HEK293 (cell line): ENCODE results near the gene PDZK1IP1.

ENCODE experiments used
- HOXA7 ChIP-seq: sonication (generic); formaldehyde crosslinking; IDR thresholded peaks from 2 replicates; pipeline ENCODE4 v1.8.1; 2022; ENCODE audit warnings: missing genetic modification reagents, borderline replicate concordance
- KLF10 ChIP-seq: fragments of 450-650 bp; IDR thresholded peaks from 2 replicates; pipeline ENCODE4 v1.5.1; 2018; ENCODE audit warnings: missing biosample characterization, mild to moderate bottlenecking, missing genetic modification characterization
- KLF16 ChIP-seq: fragments of 450-650 bp; formaldehyde crosslinking; IDR thresholded peaks from 2 replicates; pipeline ENCODE4 v1.5.1; 2017; ENCODE audit warnings: missing biosample characterization, missing genetic modification characterization
- ZFP37 ChIP-seq: fragments of 450-650 bp; formaldehyde crosslinking; IDR thresholded peaks from 2 replicates; pipeline ENCODE4 v1.5.1; 2016; ENCODE audit warnings: missing biosample characterization, missing genetic modification characterization
- ZNF221 ChIP-seq: fragments of 450-650 bp; formaldehyde crosslinking; IDR thresholded peaks from 2 replicates; pipeline ENCODE4 v1.5.1; 2017; ENCODE audit warnings: missing biosample characterization, missing genetic modification characterization, borderline replicate concordance
- ZNF24 ChIP-seq: fragments of 450-650 bp; formaldehyde crosslinking; IDR thresholded peaks from 2 replicates; pipeline ENCODE4 v1.5.1; 2016; ENCODE audit warnings: missing biosample characterization, missing genetic modification characterization
- TF ChIP-seq, protein P1 (sequence below): fragments of 450-650 bp; formaldehyde crosslinking; IDR thresholded peaks from 2 replicates; pipeline ENCODE4 v1.5.1; 2016; ENCODE audit warnings: missing biosample characterization, missing genetic modification characterization
- TF ChIP-seq, protein P2 (sequence below): fragments of 450-650 bp; formaldehyde crosslinking; IDR thresholded peaks from 2 replicates; pipeline ENCODE4 v1.5.1; 2016; ENCODE audit warnings: missing biosample characterization, missing genetic modification characterization, low read depth

DNA sequence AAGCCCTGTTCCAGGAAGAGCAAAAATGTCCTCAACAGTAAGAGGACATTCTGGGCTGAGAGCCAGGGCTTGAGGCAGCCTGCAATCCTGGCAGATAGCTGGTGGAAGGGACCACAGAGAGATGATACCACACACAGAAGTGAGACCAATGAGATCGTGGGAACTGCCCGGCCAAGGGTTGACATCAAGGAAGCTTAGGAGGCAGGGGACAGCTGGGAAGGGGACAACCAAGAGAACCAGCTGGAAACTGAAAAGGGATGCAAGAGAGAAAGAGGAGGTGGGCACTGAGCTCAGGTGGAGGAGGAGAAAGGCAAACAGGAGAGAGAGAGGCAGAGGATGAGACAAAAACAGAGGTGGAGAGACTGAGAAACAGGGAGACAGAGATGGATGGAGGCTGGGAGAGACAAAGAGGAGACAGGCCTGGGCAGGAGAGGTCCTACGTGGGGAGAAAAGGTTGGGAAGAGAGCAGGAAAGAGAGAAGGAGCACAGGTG lies 9.2 kb downstream of the PDZK1IP1 start:
- TF ChIP-seq KLF10 (tag by site-specific recombination) (no peak), HOXA7 (no peak), ZNF221 (no peak), ZNF24 (tag by site-specific recombination) (no peak), KLF16 (tag by site-specific recombination) (no peak), ZFP37 (tag by site-specific recombination) (no peak)
- TF ChIP-seq, protein P1, sequence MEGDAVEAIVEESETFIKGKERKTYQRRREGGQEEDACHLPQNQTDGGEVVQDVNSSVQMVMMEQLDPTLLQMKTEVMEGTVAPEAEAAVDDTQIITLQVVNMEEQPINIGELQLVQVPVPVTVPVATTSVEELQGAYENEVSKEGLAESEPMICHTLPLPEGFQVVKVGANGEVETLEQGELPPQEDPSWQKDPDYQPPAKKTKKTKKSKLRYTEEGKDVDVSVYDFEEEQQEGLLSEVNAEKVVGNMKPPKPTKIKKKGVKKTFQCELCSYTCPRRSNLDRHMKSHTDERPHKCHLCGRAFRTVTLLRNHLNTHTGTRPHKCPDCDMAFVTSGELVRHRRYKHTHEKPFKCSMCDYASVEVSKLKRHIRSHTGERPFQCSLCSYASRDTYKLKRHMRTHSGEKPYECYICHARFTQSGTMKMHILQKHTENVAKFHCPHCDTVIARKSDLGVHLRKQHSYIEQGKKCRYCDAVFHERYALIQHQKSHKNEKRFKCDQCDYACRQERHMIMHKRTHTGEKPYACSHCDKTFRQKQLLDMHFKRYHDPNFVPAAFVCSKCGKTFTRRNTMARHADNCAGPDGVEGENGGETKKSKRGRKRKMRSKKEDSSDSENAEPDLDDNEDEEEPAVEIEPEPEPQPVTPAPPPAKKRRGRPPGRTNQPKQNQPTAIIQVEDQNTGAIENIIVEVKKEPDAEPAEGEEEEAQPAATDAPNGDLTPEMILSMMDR (tag by site-specific recombination): no peak
- TF ChIP-seq, protein P2, sequence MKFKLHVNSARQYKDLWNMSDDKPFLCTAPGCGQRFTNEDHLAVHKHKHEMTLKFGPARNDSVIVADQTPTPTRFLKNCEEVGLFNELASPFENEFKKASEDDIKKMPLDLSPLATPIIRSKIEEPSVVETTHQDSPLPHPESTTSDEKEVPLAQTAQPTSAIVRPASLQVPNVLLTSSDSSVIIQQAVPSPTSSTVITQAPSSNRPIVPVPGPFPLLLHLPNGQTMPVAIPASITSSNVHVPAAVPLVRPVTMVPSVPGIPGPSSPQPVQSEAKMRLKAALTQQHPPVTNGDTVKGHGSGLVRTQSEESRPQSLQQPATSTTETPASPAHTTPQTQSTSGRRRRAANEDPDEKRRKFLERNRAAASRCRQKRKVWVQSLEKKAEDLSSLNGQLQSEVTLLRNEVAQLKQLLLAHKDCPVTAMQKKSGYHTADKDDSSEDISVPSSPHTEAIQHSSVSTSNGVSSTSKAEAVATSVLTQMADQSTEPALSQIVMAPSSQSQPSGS (tag by site-specific recombination): no peak
